Gastroesophageal sphincter (tissue), 3 donors: ENCODE results near the gene PRUNE2.

Experiments used
- EP300 ChIP-seq: sonication (generic); formaldehyde crosslinking; IDR thresholded peaks from one replicate; pipeline ENCODE4 v1.6.1; 2017; ENCODE audit warnings: antibody characterized with exemption, mild to moderate bottlenecking
- POLR2A ChIP-seq, 2 donors: fragments of 450-650 bp; IDR thresholded peaks; one replicate each; pipeline ENCODE4 v1.6.1; 2017; ENCODE audit warnings: antibody characterized with exemption in 2 of 2, mild to moderate bottlenecking in 2 of 2, moderate library complexity in 1 of 2
- POLR2AphosphoS5 ChIP-seq: sonication (generic); formaldehyde crosslinking; IDR thresholded peaks from one replicate; pipeline ENCODE4 v1.6.1; 2017; ENCODE audit warnings: antibody characterized with exemption
- TF ChIP-seq, protein P1 (sequence below), 4 experiments: fragments of 200-600 bp in 2 of 4; fragments of 450-650 bp in 2 of 4; sonication (generic) in 1 of 4; IDR thresholded peaks; one replicate each; pipeline ENCODE4 v1.5.1; 2017 to 2019; ENCODE audit warnings: antibody characterized with exemption in 4 of 4, mild to moderate bottlenecking in 2 of 4, moderate library complexity in 2 of 4

- TF ChIP-seq, protein P1, sequence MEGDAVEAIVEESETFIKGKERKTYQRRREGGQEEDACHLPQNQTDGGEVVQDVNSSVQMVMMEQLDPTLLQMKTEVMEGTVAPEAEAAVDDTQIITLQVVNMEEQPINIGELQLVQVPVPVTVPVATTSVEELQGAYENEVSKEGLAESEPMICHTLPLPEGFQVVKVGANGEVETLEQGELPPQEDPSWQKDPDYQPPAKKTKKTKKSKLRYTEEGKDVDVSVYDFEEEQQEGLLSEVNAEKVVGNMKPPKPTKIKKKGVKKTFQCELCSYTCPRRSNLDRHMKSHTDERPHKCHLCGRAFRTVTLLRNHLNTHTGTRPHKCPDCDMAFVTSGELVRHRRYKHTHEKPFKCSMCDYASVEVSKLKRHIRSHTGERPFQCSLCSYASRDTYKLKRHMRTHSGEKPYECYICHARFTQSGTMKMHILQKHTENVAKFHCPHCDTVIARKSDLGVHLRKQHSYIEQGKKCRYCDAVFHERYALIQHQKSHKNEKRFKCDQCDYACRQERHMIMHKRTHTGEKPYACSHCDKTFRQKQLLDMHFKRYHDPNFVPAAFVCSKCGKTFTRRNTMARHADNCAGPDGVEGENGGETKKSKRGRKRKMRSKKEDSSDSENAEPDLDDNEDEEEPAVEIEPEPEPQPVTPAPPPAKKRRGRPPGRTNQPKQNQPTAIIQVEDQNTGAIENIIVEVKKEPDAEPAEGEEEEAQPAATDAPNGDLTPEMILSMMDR (IDR thresholded peaks at IDR 0.05): no peak
- TF ChIP-seq POLR2A (IDR thresholded peaks at IDR 0.05) (no peak), POLR2AphosphoS5 (no peak), EP300 (no peak)
These were observed 21.1 kb downstream of the PRUNE2 start for GRCh38 chr9:76884823-76885222.
